Measurements from ENCODE around the gene CHTOP.

Gene CHTOP

DNA sequence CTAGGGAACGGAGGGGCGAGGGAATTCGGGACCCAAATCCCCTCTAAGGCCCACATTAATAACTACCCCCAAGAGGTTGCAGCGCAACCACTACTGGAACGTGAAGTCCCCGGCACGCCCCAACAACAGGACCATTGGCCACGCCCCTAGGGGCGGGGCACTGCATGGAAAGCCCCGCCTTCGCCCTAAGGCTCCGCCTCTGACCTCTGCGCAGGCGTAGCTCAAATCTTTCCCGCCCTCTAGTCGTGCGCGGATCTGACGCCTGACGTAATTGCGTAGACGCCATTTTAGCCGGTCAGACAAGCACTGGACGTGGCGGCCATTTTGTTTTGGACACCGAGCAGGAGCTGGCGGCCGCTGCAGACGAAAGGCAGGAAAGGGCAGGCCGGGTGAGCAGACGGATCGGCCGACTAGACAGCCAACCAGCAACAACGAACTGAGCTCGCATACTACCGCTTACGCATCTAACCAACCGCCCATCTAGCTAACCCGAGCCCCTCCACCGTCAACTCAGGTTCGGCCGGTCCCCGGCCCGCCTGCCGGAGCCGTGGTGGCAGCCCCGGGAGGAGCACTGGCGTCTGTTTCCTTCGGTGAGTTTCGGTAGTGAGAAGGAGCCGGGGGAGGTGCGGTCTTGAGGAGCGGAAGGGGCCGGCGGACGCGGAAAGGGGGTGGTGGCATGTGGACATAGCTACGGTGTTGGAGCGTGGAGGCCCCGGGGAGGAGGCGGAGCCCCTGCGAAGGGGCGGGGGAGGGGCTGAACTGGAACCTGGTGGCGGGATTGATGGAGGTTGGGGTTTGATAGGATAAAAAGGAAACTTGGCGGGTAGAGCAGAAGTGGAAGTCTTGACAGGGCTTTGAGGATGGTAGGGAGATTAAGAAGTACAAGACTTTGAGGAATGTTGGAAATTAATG, at the start of gene CHTOP (continued):
- TF ChIP-seq MZF1 (tag by site-specific recombination; IDR thresholded peaks at IDR 0.05; ENCODE audit: borderline replicate concordance) (no peak), FEZF1 (tag by site-specific recombination; IDR thresholded peaks at IDR 0.05) (peak; percentile 10; the same call in 1 of the 2 replicates), YY1 (tag by site-specific recombination; IDR thresholded peaks at IDR 0.05) (peak; percentile 97), GLIS1 (tag by site-specific recombination; IDR thresholded peaks at IDR 0.05) (peak; percentile 48; the same call in 1 of the 2 replicates), ZNF426 (tag by site-specific recombination; IDR thresholded peaks at IDR 0.05) (no peak), SCRT1 (tag by site-specific recombination; IDR thresholded peaks at IDR 0.05; ENCODE audit: borderline replicate concordance) (no peak), ZNF610 (tag by site-specific recombination; IDR thresholded peaks at IDR 0.05; ENCODE audit: borderline replicate concordance) (peak; percentile 80; the same call in 1 of the 2 replicates), ZNF239 (tag by site-specific recombination; IDR thresholded peaks at IDR 0.05) (peak; percentile 49; the same call in 1 of the 2 replicates), ZNF664 (tag by site-specific recombination; IDR thresholded peaks at IDR 0.05) (no peak), ZNF112 (tag by site-specific recombination; IDR thresholded peaks at IDR 0.05) (no peak), RBAK (tag by site-specific recombination; IDR thresholded peaks at IDR 0.05) (no peak), ZNF837 (tag by site-specific recombination; IDR thresholded peaks at IDR 0.05) (no peak), OVOL3 (tag by site-specific recombination; IDR thresholded peaks at IDR 0.05) (0 out of 2 replicates have a peak, but pooled peaks have one; percentile 30), ZNF555 (tag by site-specific recombination; conservative IDR thresholded peaks at IDR 0.05) (no peak), ZNF510 (tag by site-specific recombination; IDR thresholded peaks at IDR 0.05; ENCODE audit: insufficient replicate concordance) (no peak), ZNF571 (tag by site-specific recombination; IDR thresholded peaks at IDR 0.05) (no peak), ZSCAN23 (tag by site-specific recombination; IDR thresholded peaks at IDR 0.05) (peak; percentile 87), ZNF521 (tag by site-specific recombination; IDR thresholded peaks at IDR 0.05) (no peak), YY2 (tag by site-specific recombination; IDR thresholded peaks at IDR 0.05) (peak; percentile 92), ZNF350 (tag by site-specific recombination; IDR thresholded peaks at IDR 0.05) (no peak), ZNF530 (tag by site-specific recombination; IDR thresholded peaks at IDR 0.05; ENCODE audit: low read depth) (no peak), ZNF266 (tag by site-specific recombination; IDR thresholded peaks at IDR 0.05; ENCODE audit: low read depth) (no peak), KLF10 (tag by site-specific recombination; IDR thresholded peaks at IDR 0.05) (peak; percentile 77), ZNF366 (tag by site-specific recombination; conservative IDR thresholded peaks at IDR 0.05) (peak; percentile 34; the same call in 1 of the 2 replicates)
- TF ChIP-seq, protein P1, sequence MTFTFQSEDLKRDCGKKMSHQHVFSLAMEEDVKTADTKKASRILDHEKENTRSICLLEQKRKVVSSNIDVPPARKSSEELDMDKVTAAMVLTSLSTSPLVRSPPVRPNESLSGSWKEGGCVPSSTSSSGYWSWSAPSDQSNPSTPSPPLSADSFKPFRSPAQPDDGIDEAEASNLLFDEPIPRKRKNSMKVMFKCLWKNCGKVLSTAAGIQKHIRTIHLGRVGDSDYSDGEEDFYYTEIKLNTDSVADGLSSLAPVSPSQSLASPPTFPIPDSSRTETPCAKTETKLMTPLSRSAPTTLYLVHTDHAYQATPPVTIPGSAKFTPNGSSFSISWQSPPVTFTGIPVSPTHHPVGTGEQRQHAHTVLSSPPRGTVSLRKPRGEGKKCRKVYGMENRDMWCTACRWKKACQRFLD (tag by site-specific recombination; IDR thresholded peaks at IDR 0.05), result no peak
- TF ChIP-seq, protein P2, sequence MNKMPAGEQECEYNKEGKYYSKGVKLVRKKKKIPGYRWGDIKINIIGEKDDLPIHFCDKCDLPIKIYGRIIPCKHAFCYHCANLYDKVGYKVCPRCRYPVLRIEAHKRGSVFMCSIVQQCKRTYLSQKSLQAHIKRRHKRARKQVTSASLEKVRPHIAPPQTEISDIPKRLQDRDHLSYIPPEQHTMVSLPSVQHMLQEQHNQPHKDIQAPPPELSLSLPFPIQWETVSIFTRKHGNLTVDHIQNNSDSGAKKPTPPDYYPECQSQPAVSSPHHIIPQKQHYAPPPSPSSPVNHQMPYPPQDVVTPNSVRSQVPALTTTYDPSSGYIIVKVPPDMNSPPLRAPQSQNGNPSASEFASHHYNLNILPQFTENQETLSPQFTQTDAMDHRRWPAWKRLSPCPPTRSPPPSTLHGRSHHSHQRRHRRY (tag by site-specific recombination; IDR thresholded peaks at IDR 0.05), result no peak
- TF ChIP-seq, protein P3, sequence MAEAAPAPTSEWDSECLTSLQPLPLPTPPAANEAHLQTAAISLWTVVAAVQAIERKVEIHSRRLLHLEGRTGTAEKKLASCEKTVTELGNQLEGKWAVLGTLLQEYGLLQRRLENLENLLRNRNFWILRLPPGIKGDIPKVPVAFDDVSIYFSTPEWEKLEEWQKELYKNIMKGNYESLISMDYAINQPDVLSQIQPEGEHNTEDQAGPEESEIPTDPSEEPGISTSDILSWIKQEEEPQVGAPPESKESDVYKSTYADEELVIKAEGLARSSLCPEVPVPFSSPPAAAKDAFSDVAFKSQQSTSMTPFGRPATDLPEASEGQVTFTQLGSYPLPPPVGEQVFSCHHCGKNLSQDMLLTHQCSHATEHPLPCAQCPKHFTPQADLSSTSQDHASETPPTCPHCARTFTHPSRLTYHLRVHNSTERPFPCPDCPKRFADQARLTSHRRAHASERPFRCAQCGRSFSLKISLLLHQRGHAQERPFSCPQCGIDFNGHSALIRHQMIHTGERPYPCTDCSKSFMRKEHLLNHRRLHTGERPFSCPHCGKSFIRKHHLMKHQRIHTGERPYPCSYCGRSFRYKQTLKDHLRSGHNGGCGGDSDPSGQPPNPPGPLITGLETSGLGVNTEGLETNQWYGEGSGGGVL (tag by site-specific recombination; IDR thresholded peaks at IDR 0.05), result peak; percentile 66
- TF ChIP-seq, protein P4, sequence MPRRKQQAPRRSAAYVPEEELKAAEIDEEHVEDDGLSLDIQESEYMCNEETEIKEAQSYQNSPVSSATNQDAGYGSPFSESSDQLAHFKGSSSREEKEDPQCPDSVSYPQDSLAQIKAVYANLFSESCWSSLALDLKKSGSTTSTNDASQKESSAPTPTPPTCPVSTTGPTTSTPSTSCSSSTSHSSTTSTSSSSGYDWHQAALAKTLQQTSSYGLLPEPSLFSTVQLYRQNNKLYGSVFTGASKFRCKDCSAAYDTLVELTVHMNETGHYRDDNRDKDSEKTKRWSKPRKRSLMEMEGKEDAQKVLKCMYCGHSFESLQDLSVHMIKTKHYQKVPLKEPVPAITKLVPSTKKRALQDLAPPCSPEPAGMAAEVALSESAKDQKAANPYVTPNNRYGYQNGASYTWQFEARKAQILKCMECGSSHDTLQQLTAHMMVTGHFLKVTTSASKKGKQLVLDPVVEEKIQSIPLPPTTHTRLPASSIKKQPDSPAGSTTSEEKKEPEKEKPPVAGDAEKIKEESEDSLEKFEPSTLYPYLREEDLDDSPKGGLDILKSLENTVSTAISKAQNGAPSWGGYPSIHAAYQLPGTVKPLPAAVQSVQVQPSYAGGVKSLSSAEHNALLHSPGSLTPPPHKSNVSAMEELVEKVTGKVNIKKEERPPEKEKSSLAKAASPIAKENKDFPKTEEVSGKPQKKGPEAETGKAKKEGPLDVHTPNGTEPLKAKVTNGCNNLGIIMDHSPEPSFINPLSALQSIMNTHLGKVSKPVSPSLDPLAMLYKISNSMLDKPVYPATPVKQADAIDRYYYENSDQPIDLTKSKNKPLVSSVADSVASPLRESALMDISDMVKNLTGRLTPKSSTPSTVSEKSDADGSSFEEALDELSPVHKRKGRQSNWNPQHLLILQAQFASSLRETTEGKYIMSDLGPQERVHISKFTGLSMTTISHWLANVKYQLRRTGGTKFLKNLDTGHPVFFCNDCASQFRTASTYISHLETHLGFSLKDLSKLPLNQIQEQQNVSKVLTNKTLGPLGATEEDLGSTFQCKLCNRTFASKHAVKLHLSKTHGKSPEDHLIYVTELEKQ (tag by site-specific recombination; IDR thresholded peaks at IDR 0.05; ENCODE audit: borderline replicate concordance), result peak; percentile 46; the same call in 1 of the 2 replicates
- TF ChIP-seq, protein P5, sequence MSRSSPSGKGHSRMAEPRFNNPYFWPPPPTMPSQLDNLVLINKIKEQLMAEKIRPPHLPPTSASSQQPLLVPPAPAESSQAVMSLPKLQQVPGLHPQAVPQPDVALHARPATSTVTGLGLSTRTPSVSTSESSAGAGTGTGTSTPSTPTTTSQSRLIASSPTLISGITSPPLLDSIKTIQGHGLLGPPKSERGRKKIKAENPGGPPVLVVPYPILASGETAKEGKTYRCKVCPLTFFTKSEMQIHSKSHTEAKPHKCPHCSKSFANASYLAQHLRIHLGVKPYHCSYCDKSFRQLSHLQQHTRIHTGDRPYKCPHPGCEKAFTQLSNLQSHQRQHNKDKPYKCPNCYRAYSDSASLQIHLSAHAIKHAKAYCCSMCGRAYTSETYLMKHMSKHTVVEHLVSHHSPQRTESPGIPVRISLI (tag by site-specific recombination; IDR thresholded peaks at IDR 0.05), result no peak
